Left ventricle myocardium inferior (tissue), 1 donor: ENCODE measurements around the gene ZBTB44. TPM values are rescaled to one million over a fixed set of nuclear protein-coding genes. Genes with fewer than 3 reads are reported as not detected.
"Not testable (repeated sequence)": the region's sequence is repeated elsewhere in the genome, so short reads cannot be mapped to it uniquely, and the experiment has no call there.

ENCODE experiments used
- DNase-seq: peaks from one replicate; pipeline ENCODE4 v3.0.0-alpha.2; 2020
- H3K27ac ChIP-seq: fragments of 200-600 bp; replicated peaks from 2 replicates; pipeline ENCODE4 v1.8.0; 2021
- H3K27me3 ChIP-seq: fragments of 200-600 bp; 2 replicates; pipeline ENCODE4 v1.8.0; 2021; ENCODE audit warnings: low read depth
- H3K36me3 ChIP-seq: fragments of 200-600 bp; 2 replicates; pipeline ENCODE4 v1.8.0; 2021
- H3K4me1 ChIP-seq: fragments of 200-600 bp; 2 replicates; pipeline ENCODE4 v1.8.0; 2021
- H3K4me3 ChIP-seq: fragments of 200-600 bp; 2 replicates; pipeline ENCODE4 v1.8.0; 2021; ENCODE audit warnings: mild to moderate bottlenecking, moderate library complexity
- H3K9me3 ChIP-seq: fragments of 200-600 bp; replicated peaks from 2 replicates; pipeline ENCODE4 v1.8.0; 2021
- intact Hi-C: fragments of 100-400 bp; cut with micrococcal nuclease; formaldehyde crosslinking; loops from one replicate; pipeline ENCODE4 v1.11.0; 2022
- total RNA-seq: library from RNA; stranded (reverse); fragmentation: NEBNext Ultra II Directional; extraction: Animal tissue kit (Norgen Biotek cat#: 25700); gene quantifications from one replicate; pipeline ENCODE4 v1.2.1, GENCODE V29; 2021
- TF ChIP-seq, protein P1 (sequence below): fragments of 200-600 bp; IDR thresholded peaks from 2 replicates; pipeline ENCODE4 v1.8.0; 2021; ENCODE audit warnings: antibody characterized with exemption, mild to moderate bottlenecking, borderline replicate concordance
- donor health status: DM: no; HTN: yes; CAD: no; lungs with severe emphysema.

Gene ZBTB44
- total RNA-seq, 1 donor from 2014 or later = 40.5 TPM

DNA sequence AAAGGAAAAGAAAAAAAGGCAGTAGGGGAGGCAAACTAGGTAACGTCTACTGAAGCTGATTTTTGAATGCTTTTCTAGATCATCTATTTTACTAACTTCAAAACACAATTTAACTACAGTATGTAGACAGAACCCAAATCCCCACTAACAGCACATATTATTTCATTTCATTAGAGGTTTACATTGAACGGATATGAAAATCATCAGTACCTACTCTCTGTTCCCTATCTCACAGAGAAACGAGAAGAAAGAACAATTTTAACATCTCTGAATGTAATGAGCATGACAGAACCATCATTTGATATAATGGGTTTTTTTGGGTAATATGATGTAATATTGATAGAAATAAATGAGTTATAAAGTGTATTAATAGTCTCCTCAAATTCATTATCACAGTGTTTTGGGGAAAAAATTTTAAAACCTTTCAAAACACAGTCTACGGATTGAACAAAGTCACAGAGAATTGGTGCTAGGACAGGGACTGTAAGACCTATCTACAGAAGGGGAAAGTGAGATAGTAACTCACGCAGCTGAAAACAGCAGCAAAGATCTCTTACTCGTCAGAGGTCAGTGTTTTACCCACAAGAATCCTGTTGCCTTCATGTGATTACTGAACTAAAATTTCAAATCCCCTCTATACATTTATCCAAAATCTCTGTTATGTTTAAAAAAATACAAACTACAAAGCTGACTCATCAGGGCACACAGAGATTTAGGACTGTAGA lies 77.3 kb downstream of the ZBTB44 start:
- H3K36me3 ChIP-seq = peaks cover 60% of the 10 kb centered on the region
- no peaks in the 10 kb centered on the region for H3K9me3 ChIP-seq
- no peak for DNase-seq
- H3K27ac ChIP-seq = no peak overlapping the region
- TF ChIP-seq, protein P1, sequence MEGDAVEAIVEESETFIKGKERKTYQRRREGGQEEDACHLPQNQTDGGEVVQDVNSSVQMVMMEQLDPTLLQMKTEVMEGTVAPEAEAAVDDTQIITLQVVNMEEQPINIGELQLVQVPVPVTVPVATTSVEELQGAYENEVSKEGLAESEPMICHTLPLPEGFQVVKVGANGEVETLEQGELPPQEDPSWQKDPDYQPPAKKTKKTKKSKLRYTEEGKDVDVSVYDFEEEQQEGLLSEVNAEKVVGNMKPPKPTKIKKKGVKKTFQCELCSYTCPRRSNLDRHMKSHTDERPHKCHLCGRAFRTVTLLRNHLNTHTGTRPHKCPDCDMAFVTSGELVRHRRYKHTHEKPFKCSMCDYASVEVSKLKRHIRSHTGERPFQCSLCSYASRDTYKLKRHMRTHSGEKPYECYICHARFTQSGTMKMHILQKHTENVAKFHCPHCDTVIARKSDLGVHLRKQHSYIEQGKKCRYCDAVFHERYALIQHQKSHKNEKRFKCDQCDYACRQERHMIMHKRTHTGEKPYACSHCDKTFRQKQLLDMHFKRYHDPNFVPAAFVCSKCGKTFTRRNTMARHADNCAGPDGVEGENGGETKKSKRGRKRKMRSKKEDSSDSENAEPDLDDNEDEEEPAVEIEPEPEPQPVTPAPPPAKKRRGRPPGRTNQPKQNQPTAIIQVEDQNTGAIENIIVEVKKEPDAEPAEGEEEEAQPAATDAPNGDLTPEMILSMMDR = no peak
- no peaks in the 10 kb centered on the region for H3K27me3 ChIP-seq
- H3K4me3 ChIP-seq = no peak overlapping the region
- H3K4me1 ChIP-seq = no peaks in the 10 kb centered on the region
- intact Hi-C loops = no loop called here

DNA sequence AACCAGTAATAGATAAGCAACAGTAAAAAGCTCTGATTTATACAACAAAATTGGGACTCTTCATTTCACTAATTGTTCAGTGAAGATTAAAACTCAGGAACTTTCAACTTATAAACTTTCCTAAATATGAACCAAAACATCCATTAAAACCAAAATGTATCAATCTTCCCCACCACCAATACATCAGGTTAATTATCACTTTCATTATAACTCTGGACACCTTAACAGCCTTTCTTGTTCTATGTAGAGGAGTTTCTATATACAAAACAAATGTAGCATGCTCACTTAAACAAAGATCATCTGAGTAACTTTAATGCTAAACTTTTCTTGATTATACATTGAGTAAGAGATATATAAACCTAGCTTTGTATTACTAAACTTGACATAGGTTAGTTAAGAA lies 80.4 kb downstream of the ZBTB44 start:
- H3K4me1 ChIP-seq = no peaks in the 10 kb centered on the region
- no peaks in the 10 kb centered on the region for H3K27me3 ChIP-seq
- intact Hi-C loops = no loop called here
- TF ChIP-seq, protein P1 = no peak
- DNase-seq = no peak
- H3K4me3 ChIP-seq = no peak overlapping the region
- H3K9me3 ChIP-seq = no peaks in the 10 kb centered on the region
- peaks cover 59% of the 10 kb centered on the region for H3K36me3 ChIP-seq
- H3K27ac ChIP-seq = no peak overlapping the region

DNA sequence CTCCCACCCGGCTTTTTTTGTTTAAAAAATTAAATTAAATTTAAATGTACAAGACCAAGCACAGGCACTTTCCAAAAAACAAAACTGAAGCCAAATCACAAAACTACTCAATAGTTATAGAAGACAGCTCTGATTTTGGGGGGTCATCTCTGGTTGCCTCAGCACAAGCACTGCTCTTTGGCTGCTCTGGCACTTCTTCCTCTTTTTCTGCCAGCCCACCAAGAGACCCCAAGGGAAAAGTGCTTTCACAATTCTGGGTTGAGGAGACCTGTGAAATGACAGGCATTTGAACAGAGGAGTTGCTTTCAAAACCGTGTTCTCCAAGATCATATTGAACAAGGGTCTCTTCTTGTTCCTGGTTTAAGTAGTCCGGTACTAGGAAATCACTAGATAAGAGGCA lies 80.8 kb downstream of the ZBTB44 start:
- H3K4me1 ChIP-seq, intact Hi-C loops, DNase-seq, H3K27me3 ChIP-seq, H3K27ac ChIP-seq, H3K9me3 ChIP-seq, H3K4me3 ChIP-seq: not testable (repeated sequence)
- H3K36me3 ChIP-seq = peaks cover 54% of the 10 kb centered on the region

DNA sequence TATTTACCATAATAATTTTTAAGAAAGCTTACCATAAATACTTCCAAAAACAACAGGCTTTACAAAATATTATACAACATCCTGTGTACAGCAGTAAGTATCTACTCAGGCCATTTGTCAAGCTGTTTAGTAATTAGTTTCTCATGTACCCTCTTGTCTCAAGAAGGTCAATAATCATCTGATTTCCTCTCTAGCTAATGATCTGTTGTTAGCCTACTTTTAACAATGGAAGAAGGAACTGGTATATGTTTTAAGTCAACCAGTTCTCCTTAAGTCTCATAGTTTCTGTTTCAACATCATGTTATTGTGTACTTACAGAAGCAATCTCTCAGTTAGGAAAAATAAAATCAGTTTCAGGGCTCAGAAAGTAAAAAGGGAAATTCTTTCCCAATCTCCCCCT lies 81.2 kb downstream of the ZBTB44 start:
- peaks cover 52% of the 10 kb centered on the region for H3K36me3 ChIP-seq
- DNase-seq, H3K4me3 ChIP-seq, intact Hi-C loops, H3K9me3 ChIP-seq, H3K27me3 ChIP-seq, H3K27ac ChIP-seq, H3K4me1 ChIP-seq: not testable (repeated sequence)

DNA sequence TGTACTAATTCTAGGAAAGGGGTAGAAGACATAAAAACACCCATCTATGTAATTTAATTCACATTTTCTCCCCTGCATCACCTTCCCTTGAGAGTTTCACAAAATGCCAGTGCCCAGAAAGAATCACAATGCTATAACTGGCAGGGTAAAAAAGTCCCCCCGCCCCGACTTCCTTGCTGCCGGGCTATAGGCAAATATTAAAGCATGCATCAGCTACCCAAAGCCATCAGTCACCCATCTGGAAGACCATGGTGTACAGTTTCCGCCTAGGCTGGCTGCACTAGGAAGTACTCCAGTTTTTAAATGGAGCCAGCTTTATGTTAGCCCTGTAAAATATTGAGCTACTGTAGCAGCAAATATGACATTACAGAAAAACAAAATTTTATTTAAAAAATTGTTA lies 87.3 kb downstream of the ZBTB44 start:
- TF ChIP-seq, protein P1 = no peak
- intact Hi-C loops = no loop called here
- no peak overlapping the region for H3K4me3 ChIP-seq
- H3K27ac ChIP-seq = no peak overlapping the region
- H3K27me3 ChIP-seq = no peaks in the 10 kb centered on the region
- H3K36me3 ChIP-seq = peaks cover 1% of the 10 kb centered on the region
- no peaks in the 10 kb centered on the region for H3K4me1 ChIP-seq
- H3K9me3 ChIP-seq = no peaks in the 10 kb centered on the region
- no peak for DNase-seq

DNA sequence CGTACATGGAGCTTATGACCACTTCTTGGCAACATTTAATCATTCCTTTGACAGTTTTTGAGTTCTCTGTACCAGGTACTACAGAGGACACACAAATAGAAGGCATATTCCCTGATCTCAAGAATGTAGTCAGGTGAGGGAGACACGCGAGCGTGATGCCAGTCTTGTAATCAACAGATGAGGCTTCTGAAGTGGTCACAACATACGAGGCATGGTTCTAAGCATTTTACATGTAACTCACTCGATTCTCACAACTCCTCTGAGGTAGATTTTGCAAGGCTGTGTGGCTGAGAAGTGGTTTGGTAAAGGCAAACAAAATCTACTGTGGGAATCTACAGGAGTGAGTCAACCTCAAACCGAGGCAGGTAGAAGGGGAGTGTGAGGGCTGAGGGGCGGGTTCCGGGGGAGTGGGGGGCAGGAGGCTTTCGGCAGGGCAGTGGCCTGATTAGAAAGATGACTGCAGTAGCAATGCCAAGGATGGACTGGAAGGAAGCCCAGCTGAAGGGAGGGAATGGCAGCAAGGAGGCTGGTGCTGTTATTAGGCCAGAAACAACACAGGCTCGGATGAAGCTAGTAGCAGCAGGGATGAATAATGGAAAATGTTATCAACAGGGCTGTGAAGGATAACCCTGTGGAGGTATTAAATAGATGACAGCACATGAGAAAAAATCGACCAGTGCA lies 91.3 kb downstream of the ZBTB44 start:
- TF ChIP-seq, protein P1 = no peak
- intact Hi-C loops = no loop called here
- Histone ChIP-seq H3K4me3 (no peak overlapping the region), H3K27ac (no peak overlapping the region), H3K9me3 (no peaks in the 10 kb centered on the region), H3K36me3 (no peaks in the 10 kb centered on the region), H3K27me3 (no peaks in the 10 kb centered on the region), H3K4me1 (no peaks in the 10 kb centered on the region)
- no peak for DNase-seq
